GM06990 (cell line): ENCODE measurements around the gene GJA4.

Experiments
- DNase-seq: peaks from one replicate; pipeline ENCODE4 v3.0.0-alpha.2; 2011; ENCODE audit not compliant: insufficient read length; ENCODE audit errors: extremely low read depth
- H3K27me3 ChIP-seq: replicated peaks from 2 replicates; pipeline ENCODE4 v1.6.0; 2011; ENCODE audit warnings: low read length; ENCODE audit not compliant: control insufficient read depth, insufficient read depth
- H3K36me3 ChIP-seq: 2 replicates; pipeline ENCODE4 v1.5.1; 2011; ENCODE audit warnings: low read length; ENCODE audit not compliant: control insufficient read depth, insufficient read depth
- H3K4me3 ChIP-seq: replicated peaks from 2 replicates; pipeline ENCODE4 v1.5.1; 2011; ENCODE audit warnings: low read depth, mild to moderate bottlenecking, control low read depth, low read length
- CTCF ChIP-seq: IDR thresholded peaks from 2 replicates; pipeline ENCODE4 v1.5.1; 2011; ENCODE audit warnings: low read length, control low read depth, mild to moderate bottlenecking, inconsistent platforms; ENCODE audit not compliant: insufficient read depth, poor library complexity, severe bottlenecking

The GJA4 gene

GRCh38 chr1:34778381-34778780 lies 14.4 kb upstream of the GJA4 start:
- no peak for DNase-seq
- Histone ChIP-seq H3K27me3 (no peaks in the 10 kb centered on the region; the same call in 1 of the 2 replicates), H3K36me3 (no peaks in the 10 kb centered on the region), H3K4me3 (no peak overlapping the region)
- TF ChIP-seq CTCF: no peak

- DNase-seq: no peak
- TF ChIP-seq CTCF: no peak
- no peak overlapping the region for H3K4me3 ChIP-seq
- no peaks in the 10 kb centered on the region for H3K36me3 ChIP-seq
- no peaks in the 10 kb centered on the region; the same call in 1 of the 2 replicates for H3K27me3 ChIP-seq
Observed at GRCh38 chr1:34779005-34779404, 13.8 kb upstream of the GJA4 start.

DNA sequence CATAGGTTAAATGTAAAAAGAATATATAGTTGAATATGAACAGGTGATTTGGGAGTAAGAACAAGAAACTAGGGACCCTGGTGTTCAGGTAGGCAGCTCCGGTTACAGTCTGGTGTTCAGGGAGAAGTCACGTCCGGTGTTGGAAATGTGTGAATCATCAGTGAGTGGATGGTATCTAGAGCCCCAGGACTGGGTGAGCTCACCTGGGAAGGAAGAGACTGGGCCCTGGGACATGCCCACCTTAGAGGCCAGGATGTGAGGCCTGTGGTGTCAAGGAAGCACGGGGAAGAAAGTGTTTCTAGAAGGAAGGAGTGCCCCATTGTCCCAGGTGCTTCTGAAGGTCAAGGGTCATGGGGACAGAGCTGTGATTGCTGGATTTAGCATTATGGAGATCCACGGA lies 13.3 kb upstream of the GJA4 start:
- Histone ChIP-seq H3K4me3 (no peak overlapping the region), H3K27me3 (no peaks in the 10 kb centered on the region; the same call in 1 of the 2 replicates), H3K36me3 (no peaks in the 10 kb centered on the region)
- no peak for DNase-seq
- TF ChIP-seq CTCF: no peak

DNA sequence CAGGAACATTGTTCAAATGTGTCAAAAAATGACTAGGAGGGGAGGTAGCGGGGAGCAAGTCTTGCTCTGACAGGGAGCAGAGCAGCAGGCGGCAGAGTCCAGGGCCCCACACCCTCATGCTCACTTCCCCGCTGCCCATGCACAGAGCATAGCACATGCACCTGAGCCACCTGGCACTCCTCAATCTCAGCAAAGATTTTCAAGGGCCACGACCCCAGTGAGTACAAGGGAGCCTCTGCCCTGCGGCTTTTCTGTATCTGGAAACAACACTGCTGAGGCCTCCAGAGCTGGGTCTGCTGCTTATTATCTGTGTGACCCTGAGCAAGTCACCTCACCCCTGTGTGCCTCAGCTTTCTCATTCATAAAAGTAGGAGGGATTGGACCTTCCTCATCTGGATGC lies 12.8 kb upstream of the GJA4 start:
- no peak for DNase-seq
- no peak for TF ChIP-seq CTCF
- H3K27me3 ChIP-seq: no peaks in the 10 kb centered on the region; the same call in 1 of the 2 replicates
- H3K36me3 ChIP-seq: no peaks in the 10 kb centered on the region
- no peak overlapping the region for H3K4me3 ChIP-seq

- Histone ChIP-seq H3K36me3 (no peaks in the 10 kb centered on the region), H3K27me3 (no peaks in the 10 kb centered on the region; the same call in none of the 2 replicates), H3K4me3 (no peak overlapping the region)
- no peak for TF ChIP-seq CTCF
- DNase-seq: no peak
Observed at GRCh38 chr1:34780528-34780927, 12.3 kb upstream of the GJA4 start.
